ENCODE data around the gene CMC1.
A peak's percentile ranks its signal among the peaks of the same experiment; 100 is the strongest.
"Not testable (repeated sequence)": the region's sequence is repeated elsewhere in the genome, so short reads cannot be mapped to it uniquely, and the experiment has no call there.

The CMC1 gene, protein sequence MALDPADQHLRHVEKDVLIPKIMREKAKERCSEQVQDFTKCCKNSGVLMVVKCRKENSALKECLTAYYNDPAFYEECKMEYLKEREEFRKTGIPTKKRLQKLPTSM
- total RNA-seq, result 3.2 to 19.2 (median 11.7) reads per million in 17 experiments

DNA sequence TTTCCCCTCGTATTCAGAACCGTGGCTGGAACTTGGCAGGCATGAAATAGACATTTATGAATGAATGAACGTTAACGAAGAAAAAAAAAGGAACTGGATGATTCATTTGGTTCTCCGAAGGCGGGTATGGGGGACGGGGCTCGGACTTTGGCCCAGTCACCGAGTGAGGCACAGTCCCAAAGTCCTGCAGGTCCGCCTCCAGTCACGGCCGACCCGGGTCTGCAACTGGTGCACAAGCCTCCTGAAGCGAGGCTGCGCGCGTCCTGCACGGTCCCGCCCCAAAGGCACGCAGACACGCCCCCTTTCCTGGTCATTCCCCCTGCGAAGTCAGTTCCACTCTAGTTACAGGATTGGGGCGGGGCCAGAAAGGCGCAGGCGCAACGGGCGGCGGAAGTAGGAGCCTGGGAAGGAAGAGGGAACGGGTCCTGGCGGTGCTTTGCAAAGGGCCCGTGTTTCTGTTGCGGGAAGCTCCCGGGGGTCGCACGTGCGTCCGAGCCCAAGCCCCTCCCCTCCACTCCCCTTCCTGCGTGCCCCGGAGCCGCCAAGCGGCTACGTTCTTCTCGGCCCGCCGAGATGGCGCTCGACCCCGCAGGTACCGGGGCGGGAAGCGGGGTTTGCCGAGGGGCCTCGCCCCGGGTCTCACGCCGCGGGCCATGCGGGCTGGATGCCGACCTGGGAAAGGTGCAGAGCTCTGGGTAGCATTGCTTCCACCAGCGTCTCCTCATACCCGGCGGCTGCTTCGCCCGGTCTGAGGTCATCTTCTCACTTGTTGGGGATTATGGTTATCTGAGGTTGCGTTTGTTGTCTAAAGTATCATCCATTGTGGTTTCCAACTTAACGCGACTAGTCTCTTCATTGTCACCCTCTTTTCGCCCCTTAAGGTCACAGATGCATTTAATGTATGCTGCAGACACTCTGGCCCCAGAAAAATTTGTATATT is at the start of gene CMC1:
TSS of gene CMC1 (plus strand) at position 399 of the 940 bp plus-strand sequence. CDS start at position 574, 175 bp downstream.
- DNase-seq, result peak; percentile 97 to 98 (median 98)

GRCh38 chr3:28198161-28198560 is 43.3 kb upstream of the CMC1 start:
- DNase-seq, result no peak

- no peak for DNase-seq
Measured at GRCh38 chr3:28198974-28199373, 42.4 kb upstream of the CMC1 start.

GRCh38 chr3:28199643-28200042 is 41.8 kb upstream of the CMC1 start:
- not testable (repeated sequence) for DNase-seq

- DNase-seq, result not testable (repeated sequence)
Measured at GRCh38 chr3:28200366-28200848, 41.0 kb upstream of the CMC1 start.

DNA sequence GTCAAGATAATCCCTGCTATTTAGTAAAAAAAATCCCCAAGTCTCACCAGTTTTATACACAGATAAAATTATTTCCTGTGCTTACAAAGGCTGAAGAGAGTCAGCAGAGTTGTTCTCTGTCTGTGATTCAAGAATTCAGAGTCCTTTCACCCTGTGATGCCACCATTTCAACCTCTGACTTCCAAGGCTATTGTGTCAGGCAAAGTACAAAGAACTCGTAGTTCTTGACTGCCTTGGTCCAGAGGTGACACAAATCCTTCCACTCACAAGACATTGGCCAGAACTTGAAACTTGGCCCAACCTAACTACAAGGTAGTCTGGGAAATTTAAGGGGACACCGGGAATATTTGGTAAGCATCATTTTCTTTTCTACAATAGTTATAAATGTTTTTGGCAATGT is 34.9 kb upstream of the CMC1 start:
- no peak for DNase-seq

DNA sequence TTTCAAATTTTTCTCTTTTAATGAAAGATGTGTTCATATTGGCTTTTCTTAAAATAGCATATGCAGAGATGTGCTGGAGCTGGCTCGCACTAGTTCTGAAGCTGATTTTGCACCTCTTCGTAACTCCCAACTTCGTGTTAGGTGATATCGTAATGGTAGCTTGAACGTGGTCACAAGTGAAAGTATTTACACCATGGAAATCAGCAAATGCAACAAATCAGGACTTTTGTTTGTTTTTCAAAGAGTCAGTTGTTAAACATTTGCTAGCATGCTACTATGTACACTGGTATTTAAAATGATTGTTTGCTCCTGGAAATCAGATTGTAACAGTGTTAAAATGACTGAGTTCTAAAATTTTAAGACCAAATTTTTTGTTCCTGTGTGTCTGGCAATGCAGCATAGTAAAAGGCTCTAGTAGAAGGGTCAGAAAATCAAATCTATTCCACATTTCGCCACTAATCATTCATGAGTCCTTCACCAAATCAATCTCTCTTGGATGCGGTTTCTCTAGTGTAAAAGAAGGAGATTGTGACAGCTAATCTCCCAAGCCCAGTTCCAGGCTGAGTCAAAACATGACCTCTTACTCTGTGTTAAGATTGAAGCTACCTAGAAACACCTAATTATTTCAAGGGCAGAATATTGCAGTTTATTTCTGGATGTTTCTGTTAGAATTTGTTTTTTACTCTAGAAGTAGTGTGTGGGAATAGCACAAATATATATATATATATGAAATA is 34.3 kb upstream of the CMC1 start:
- DNase-seq, result no peak

DNA sequence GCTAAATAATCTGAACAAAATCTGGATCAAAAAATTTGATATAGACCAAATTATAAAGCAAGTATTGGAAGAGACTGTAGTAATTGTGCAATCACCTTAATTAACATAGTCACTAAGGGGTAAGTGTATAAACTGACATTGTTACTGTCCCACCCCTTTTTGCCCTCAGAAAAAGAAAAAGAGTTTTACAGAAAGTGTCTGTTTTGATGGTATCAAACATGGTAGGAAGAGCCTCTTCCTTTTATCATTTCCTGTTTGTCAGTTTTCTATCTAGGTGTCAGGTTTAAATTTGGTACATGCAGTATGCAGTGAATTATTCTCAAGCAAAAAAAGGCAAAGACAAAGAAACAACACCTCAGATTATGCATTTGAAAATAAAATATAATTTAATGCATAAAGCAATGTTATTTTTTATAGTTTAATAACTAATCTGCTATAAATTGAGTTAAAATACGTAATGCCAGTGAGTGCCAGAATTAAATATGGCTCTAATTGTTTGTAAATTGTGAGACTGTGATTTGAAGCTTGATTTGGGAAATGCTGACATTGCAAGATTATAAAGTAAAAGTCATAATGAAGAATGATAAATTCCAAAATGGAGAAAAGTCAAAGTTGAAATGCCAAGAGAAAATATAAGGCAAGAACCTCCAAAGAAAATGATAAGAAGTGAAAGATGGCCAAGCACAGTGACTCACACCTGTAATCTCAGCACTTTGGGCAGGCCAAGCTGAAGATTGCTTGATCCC is 30.3 kb upstream of the CMC1 start:
- no peak for DNase-seq

DNA sequence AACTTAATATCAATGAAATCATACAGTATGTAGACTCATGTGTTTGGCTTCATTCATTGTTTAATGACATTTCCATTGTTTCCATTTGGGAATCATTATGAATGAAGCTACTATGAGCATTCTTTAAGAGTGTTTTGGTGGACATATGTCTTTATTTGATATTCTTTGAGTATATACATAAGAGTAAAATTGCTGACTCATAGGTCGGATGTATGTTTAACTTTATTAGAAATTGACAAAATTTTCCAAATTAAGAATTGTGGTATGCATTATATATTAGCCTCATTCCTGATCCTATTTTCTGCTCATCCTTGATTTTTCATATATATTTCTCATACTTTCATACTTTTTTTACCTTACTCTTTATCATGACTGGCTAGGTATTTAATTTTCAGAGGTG is 28.7 kb upstream of the CMC1 start:
- no peak for DNase-seq

- no peak for DNase-seq
Measured at GRCh38 chr3:28215407-28215806, 26.0 kb upstream of the CMC1 start.

GRCh38 chr3:28218071-28218916 is 23.1 kb upstream of the CMC1 start:
- no peak for DNase-seq

GRCh38 chr3:28218917-28219198 is 22.6 kb upstream of the CMC1 start:
- DNase-seq, result no peak

- no peak for DNase-seq
Measured at GRCh38 chr3:28224430-28224829, 17.0 kb upstream of the CMC1 start.

DNA sequence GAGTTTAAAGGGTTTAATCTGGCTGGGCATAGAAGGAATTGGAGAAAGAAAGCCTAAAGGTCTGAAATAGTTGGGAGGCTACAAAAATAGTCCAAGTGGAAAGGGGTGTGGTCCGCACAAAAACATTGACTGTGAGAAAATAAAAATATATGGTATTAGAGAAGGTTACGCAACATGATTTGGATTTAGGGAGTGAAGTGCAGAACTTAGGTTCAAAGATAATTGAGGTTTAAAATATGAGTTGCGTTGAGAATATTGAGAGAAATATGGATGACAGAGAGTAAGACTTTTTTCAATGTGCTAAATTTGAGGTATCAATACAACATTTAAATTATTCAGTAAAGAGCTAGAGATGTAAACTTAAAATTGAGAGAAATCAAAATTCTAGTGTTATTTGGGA is 15.4 kb upstream of the CMC1 start:
- DNase-seq, result no peak

DNA sequence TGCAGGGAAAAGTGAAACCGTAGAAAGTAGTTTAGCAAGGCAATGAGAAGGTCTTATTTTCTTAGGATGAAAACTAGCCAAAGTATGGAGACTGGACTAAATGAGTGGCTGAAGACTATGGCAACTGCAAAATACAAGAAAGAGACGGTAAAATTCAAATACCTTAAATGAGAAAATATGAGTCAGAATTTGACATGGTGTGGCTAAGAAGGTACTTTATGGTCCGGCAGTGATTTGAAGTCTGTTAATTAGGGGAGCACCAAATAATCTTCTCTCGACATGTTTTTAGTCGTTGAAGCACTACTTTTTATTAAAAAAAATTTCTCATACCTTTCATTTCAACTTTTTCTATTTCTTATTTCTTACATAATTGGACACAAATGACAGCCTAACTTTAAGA is 12.8 kb upstream of the CMC1 start:
- DNase-seq, result no peak

- DNase-seq, result no peak
Measured at GRCh38 chr3:28232659-28233058, 8.8 kb upstream of the CMC1 start.

DNA sequence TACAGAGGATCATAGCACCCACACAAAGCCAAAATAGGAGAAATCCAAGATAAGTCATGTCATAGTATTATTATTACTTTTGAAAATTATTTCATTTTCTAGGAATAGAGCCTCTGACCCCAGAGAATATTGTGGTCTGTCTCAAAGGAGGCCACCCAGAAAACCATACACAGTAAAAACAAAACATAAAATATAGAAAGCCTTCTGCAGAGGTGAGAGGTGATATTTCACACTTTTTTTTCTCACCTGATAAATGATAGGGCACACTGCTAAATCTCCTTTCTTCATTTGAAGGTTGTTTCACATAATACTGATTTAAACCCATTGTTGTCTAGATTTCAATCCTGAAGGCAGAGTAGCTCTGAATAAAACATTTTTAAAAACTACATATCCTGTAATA is 7.0 kb upstream of the CMC1 start:
- no peak for DNase-seq

DNA sequence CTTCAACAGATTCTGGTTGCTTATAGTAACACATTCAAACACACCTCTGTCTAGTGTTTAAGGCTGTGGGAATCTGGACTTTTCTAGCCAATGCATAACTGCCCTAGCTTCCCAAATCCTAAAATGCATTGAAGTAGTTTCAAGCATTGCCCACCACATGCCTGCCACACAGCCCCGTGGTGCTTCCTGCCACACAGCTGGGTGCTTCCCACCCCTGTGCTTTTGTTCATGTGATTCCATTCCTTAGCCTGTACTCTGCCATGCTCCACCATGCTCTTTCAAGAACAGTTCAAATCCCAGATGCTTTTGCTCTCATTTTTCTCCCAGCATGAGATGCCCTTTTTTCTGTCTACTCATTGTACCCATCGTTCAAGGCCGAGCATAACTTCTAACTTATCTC is 2.3 kb upstream of the CMC1 start:
- DNase-seq, result no peak

GRCh38 chr3:28240441-28240840 is 978 bp upstream of the CMC1 start:
- DNase-seq, result no peak

- DNase-seq, result no peak
Measured at GRCh38 chr3:28242519-28242918, 1.1 kb downstream of the CMC1 start.

DNA sequence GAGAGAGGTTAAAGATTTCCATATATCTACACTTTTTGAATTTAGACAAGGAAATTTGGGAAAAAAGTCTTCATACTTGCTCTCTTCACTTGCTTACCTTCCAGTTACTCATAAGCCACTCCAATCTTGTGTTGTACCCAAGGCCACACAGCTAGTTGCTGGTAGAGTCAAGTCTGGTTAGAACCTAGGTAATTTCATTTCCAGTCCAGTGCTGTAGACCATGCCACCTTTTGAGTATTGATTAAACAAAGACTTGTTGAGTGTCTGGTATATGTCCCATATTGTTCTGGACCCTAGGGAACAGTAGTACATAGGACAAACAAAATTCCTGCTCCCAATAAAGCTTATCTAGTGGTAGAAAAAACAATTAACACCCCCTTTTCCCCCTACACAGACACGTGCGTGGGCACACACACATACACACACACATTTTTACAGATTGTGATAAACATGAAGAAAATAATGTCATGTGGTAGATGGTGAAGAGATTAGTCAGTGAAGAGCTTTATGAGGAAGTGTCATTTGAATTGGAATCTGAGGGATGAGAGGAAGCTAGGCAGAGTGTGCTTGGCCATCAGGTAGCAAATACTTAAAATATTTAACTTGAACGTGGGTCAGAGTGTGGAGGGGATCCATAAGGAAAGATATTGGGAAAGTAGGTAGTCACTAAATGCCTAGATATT is 2.1 kb downstream of the CMC1 start:
- peak; percentile 38 to 77 (median 56) for DNase-seq
